ENCODE data around the gene OR4Q3. TPM values are rescaled to one million over a fixed set of nuclear protein-coding genes. Genes with fewer than 3 reads are reported as not detected.
"Not testable (repeated sequence)": the region's sequence is repeated elsewhere in the genome, so short reads cannot be mapped to it uniquely, and the experiment has no call there.

The OR4Q3 gene
- polyA plus RNA-seq = not detected

DNA sequence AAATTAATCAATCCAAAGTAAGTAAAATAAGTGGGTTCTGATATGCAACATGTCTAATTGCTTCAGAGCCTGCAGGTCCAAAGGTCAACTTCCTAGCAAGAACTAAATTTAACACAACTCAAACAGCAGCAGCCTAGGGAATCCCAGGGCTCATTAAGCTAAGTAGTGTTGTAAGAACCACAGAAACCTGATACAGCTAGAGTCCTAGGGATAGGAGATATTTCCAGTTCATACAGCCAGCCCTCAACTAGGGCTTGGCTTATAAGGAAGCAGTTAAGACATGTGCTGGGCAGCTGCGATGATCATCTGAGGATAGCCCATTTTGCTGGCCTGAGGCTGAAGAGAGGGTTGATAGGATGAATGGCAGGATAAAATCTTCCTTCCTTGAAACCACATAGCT lies at the start of gene OR4Q3:
TSS of gene OR4Q3 (plus strand) at position 316 of the 400 bp plus-strand sequence.
- H3K4me1 ChIP-seq (ENCODE audit: control insufficient read depth in 2 of 2, insufficient read depth in 2 of 2, low read length in 1 of 2) = no peaks in the 10 kb centered on the region
- H3K27ac ChIP-seq (ENCODE audit: low read depth in 2 of 2, low read length in 1 of 2) = no peak within 1 kb of the TSS
- H3K36me3 ChIP-seq (ENCODE audit: control insufficient read depth in 2 of 2, insufficient read depth in 2 of 2, low read length in 1 of 2) = no peaks in the 10 kb centered on the region
- 76 to 78% methylated on average over 1 of the region's 1 CpG for WGBS, 2 donors
- H3K4me3 ChIP-seq (ENCODE audit: low read depth in 1 of 2, low read length in 2 of 2) = no peak within 1 kb of the TSS
- H3K27me3 ChIP-seq (ENCODE audit: control insufficient read depth in 1 of 2, insufficient read depth in 2 of 2, low read length in 2 of 2) = no peaks in the 10 kb centered on the region
- H3K9me3 ChIP-seq (ENCODE audit: control insufficient read depth in 2 of 2, insufficient read depth in 1 of 2, low read depth in 1 of 2, low read length in 1 of 2) = peaks cover 0 to 3% of the 10 kb centered on the region in 2 donors

GRCh38 chr14:19729359-19729758 lies 14.0 kb upstream of the OR4Q3 start:
- no peaks in the 10 kb centered on the region for H3K36me3 ChIP-seq (ENCODE audit: control insufficient read depth in 2 of 2, insufficient read depth in 2 of 2, low read length in 1 of 2)
- H3K27ac ChIP-seq (ENCODE audit: low read depth in 2 of 2, low read length in 1 of 2) = no peak overlapping the region
- H3K27me3 ChIP-seq (ENCODE audit: control insufficient read depth in 1 of 2, insufficient read depth in 2 of 2, low read length in 2 of 2) = no peaks in the 10 kb centered on the region
- H3K9me3 ChIP-seq (ENCODE audit: control insufficient read depth in 2 of 2, insufficient read depth in 1 of 2, low read depth in 1 of 2, low read length in 1 of 2) = peaks cover 0 to 5% of the 10 kb centered on the region in 2 donors
- no peaks in the 10 kb centered on the region for H3K4me1 ChIP-seq (ENCODE audit: control insufficient read depth in 2 of 2, insufficient read depth in 2 of 2, low read length in 1 of 2)
- no peak overlapping the region for H3K4me3 ChIP-seq (ENCODE audit: low read depth in 1 of 2, low read length in 2 of 2)

DNA sequence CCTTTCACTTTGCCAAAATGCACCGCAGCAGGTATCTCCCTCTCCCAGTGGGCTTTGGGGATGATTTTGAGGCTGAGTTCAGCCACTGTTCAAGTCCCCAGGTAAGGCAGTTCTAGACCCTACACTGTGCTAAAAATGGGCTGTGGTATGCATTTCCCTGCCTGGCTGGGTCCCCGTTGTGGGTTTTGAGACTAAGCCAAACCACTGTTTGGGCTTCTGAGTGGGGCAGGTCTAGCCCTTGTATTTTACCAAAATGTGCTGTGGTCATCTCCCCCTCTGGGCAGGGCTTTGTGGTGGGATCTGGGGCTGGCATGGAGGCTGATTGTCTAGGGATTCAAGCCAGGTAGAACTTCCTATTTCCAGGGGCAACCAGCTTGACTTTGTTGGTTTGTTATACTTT lies 13.6 kb upstream of the OR4Q3 start:
- WGBS, 2 donors = 64 to 71% methylated on average over 2 of the region's 2 CpGs

GRCh38 chr14:19733893-19734292 lies 9.5 kb upstream of the OR4Q3 start:
- H3K4me3 ChIP-seq (ENCODE audit: low read depth in 1 of 2, low read length in 2 of 2); H3K9me3 ChIP-seq (ENCODE audit: control insufficient read depth in 2 of 2, insufficient read depth in 1 of 2, low read depth in 1 of 2, low read length in 1 of 2); H3K36me3 ChIP-seq (ENCODE audit: control insufficient read depth in 2 of 2, insufficient read depth in 2 of 2, low read length in 1 of 2); H3K27me3 ChIP-seq (ENCODE audit: control insufficient read depth in 1 of 2, insufficient read depth in 2 of 2, low read length in 2 of 2); H3K4me1 ChIP-seq (ENCODE audit: control insufficient read depth in 2 of 2, insufficient read depth in 2 of 2, low read length in 1 of 2); H3K27ac ChIP-seq (ENCODE audit: low read depth in 2 of 2, low read length in 1 of 2): not testable (repeated sequence)
- 67 to 74% methylated on average over 3 of the region's 3 CpGs for WGBS, 2 donors

More for the DNA sequence above, 13.6 kb upstream of the OR4Q3 start:
- Histone ChIP-seq H3K27ac (ENCODE audit: low read depth in 2 of 2, low read length in 1 of 2) (no peak overlapping the region), H3K4me1 (ENCODE audit: control insufficient read depth in 2 of 2, insufficient read depth in 2 of 2, low read length in 1 of 2) (no peaks in the 10 kb centered on the region), H3K4me3 (ENCODE audit: low read depth in 1 of 2, low read length in 2 of 2) (no peak overlapping the region), H3K9me3 (ENCODE audit: control insufficient read depth in 2 of 2, insufficient read depth in 1 of 2, low read depth in 1 of 2, low read length in 1 of 2) (peaks cover 0 to 5% of the 10 kb centered on the region in 2 donors), H3K36me3 (ENCODE audit: control insufficient read depth in 2 of 2, insufficient read depth in 2 of 2, low read length in 1 of 2) (no peaks in the 10 kb centered on the region), H3K27me3 (ENCODE audit: control insufficient read depth in 1 of 2, insufficient read depth in 2 of 2, low read length in 2 of 2) (no peaks in the 10 kb centered on the region)

DNA sequence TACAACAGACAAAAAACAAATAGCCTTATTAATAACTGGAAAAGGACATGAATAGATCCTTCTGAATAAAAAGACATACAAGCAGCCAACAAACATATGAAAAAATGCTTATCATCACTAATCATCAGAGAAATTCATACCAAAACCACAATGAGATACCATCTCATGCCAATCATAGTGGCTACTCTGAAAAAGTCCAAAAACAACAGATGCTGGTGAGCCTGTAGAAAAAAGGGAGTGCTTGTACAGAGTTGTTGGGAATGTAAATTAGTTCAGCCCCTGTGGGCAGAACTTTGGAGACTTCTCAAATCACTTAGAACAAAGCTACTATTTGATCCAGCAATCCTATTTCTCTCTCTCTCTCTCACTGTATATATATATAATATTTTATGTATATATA lies 8.9 kb downstream of the OR4Q3 start:
- H3K36me3 ChIP-seq (ENCODE audit: control insufficient read depth in 2 of 2, insufficient read depth in 2 of 2, low read length in 1 of 2); H3K4me1 ChIP-seq (ENCODE audit: control insufficient read depth in 2 of 2, insufficient read depth in 2 of 2, low read length in 1 of 2); H3K27me3 ChIP-seq (ENCODE audit: control insufficient read depth in 1 of 2, insufficient read depth in 2 of 2, low read length in 2 of 2); H3K4me3 ChIP-seq (ENCODE audit: low read depth in 1 of 2, low read length in 2 of 2); H3K9me3 ChIP-seq (ENCODE audit: control insufficient read depth in 2 of 2, insufficient read depth in 1 of 2, low read depth in 1 of 2, low read length in 1 of 2); H3K27ac ChIP-seq (ENCODE audit: low read depth in 2 of 2, low read length in 1 of 2): not testable (repeated sequence)

DNA sequence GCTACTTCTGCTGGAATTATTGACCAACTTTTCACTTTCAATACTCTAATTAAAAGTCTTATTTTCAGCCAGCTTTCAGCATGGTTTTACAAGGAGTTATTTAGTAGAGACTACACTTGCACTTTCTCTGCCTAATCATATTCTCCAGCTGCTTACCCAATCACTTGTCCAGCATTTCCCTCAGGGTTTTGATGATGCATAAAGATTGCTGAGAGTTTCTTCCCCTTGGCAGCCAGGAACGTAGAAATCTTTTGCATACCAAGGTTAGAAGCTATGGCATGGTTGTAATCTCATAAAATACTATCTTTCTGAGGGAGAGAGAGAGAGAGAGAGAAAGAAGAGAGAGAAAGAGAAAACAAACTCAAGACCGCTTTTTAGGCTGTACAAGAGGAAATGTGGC lies 10.8 kb downstream of the OR4Q3 start:
- Histone ChIP-seq H3K27me3 (ENCODE audit: control insufficient read depth in 1 of 2, insufficient read depth in 2 of 2, low read length in 2 of 2) (no peaks in the 10 kb centered on the region), H3K36me3 (ENCODE audit: control insufficient read depth in 2 of 2, insufficient read depth in 2 of 2, low read length in 1 of 2) (no peaks in the 10 kb centered on the region), H3K4me3 (ENCODE audit: low read depth in 1 of 2, low read length in 2 of 2) (no peak overlapping the region), H3K27ac (ENCODE audit: low read depth in 2 of 2, low read length in 1 of 2) (no peak overlapping the region), H3K4me1 (ENCODE audit: control insufficient read depth in 2 of 2, insufficient read depth in 2 of 2, low read length in 1 of 2) (no peaks in the 10 kb centered on the region), H3K9me3 (ENCODE audit: control insufficient read depth in 2 of 2, insufficient read depth in 1 of 2, low read depth in 1 of 2, low read length in 1 of 2) (no peaks in the 10 kb centered on the region)
- WGBS, 2 donors = 29 to 35% methylated on average over 2 of the region's 2 CpGs

- not testable (repeated sequence) for H3K36me3 ChIP-seq (ENCODE audit: control insufficient read depth in 2 of 2, insufficient read depth in 2 of 2, low read length in 1 of 2); H3K27me3 ChIP-seq (ENCODE audit: control insufficient read depth in 1 of 2, insufficient read depth in 2 of 2, low read length in 2 of 2); H3K27ac ChIP-seq (ENCODE audit: low read depth in 2 of 2, low read length in 1 of 2); H3K4me3 ChIP-seq (ENCODE audit: low read depth in 1 of 2, low read length in 2 of 2); H3K4me1 ChIP-seq (ENCODE audit: control insufficient read depth in 2 of 2, insufficient read depth in 2 of 2, low read length in 1 of 2); H3K9me3 ChIP-seq (ENCODE audit: control insufficient read depth in 2 of 2, insufficient read depth in 1 of 2, low read depth in 1 of 2, low read length in 1 of 2)
- WGBS, 2 donors = 37 to 52% methylated on average over 3 of the region's 3 CpGs
These were observed 28.1 kb downstream of the OR4Q3 start for GRCh38 chr14:19771491-19771890.

DNA sequence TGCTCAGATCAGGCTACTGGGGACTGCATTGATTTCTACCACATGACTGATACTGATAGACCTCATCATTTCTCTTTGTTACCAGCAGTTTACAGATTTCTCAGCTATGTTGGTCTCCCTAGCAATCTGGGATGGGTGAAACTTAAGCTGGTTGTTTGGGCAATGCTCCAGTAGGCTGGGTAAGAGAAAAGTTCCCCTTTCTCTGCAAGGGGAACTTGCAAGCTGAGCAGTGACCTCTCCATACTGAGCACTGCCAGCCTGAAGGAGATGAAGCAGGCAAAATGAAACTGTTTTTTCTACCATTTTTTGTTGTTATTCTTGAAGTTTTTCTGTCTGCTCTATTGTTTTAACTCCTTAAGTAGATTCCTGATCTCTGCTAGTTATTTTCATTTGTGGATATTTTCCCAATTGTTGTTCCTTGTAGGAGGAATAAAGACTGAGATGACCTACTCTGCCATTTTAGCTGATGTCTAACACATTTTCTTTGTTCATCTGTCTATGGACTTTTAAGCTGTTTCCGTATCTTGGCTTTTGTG lies 28.6 kb downstream of the OR4Q3 start:
- Histone ChIP-seq H3K4me3 (ENCODE audit: low read depth in 1 of 2, low read length in 2 of 2) (no peak overlapping the region), H3K27ac (ENCODE audit: low read depth in 2 of 2, low read length in 1 of 2) (no peak overlapping the region), H3K36me3 (ENCODE audit: control insufficient read depth in 2 of 2, insufficient read depth in 2 of 2, low read length in 1 of 2) (no peaks in the 10 kb centered on the region), H3K9me3 (ENCODE audit: control insufficient read depth in 2 of 2, insufficient read depth in 1 of 2, low read depth in 1 of 2, low read length in 1 of 2) (peaks cover 4 to 8% of the 10 kb centered on the region in 2 donors), H3K27me3 (ENCODE audit: control insufficient read depth in 1 of 2, insufficient read depth in 2 of 2, low read length in 2 of 2) (no peaks in the 10 kb centered on the region), H3K4me1 (ENCODE audit: control insufficient read depth in 2 of 2, insufficient read depth in 2 of 2, low read length in 1 of 2) (no peaks in the 10 kb centered on the region)
- WGBS, 2 donors = 90 to 93% methylated on average over 1 of the region's 1 CpG

DNA sequence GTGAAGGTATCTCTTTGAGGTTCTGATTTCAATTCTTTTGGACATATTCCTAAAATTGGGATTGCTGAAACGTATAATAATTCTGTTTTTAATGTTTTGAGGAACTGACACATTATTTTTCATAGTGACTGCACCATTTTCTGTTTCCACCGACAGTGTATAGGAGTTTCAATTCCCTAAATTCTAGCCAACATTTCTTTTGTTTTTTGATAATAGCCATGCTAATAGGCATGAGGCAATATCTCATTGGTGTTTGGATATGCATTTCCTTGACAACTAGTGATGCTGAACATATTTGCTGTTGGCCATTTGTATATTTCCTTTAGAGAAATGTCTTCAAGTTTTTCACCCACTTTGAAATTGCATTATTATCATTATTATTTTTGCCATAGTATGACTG lies 29.1 kb downstream of the OR4Q3 start:
- not testable (repeated sequence) for H3K27ac ChIP-seq (ENCODE audit: low read depth in 2 of 2, low read length in 1 of 2); H3K4me3 ChIP-seq (ENCODE audit: low read depth in 1 of 2, low read length in 2 of 2); H3K4me1 ChIP-seq (ENCODE audit: control insufficient read depth in 2 of 2, insufficient read depth in 2 of 2, low read length in 1 of 2); H3K27me3 ChIP-seq (ENCODE audit: control insufficient read depth in 1 of 2, insufficient read depth in 2 of 2, low read length in 2 of 2); H3K36me3 ChIP-seq (ENCODE audit: control insufficient read depth in 2 of 2, insufficient read depth in 2 of 2, low read length in 1 of 2); H3K9me3 ChIP-seq (ENCODE audit: control insufficient read depth in 2 of 2, insufficient read depth in 1 of 2, low read depth in 1 of 2, low read length in 1 of 2)
- WGBS, 2 donors = 47% methylated on average over 2 of the region's 2 CpGs

GRCh38 chr14:19773204-19773603 lies 29.8 kb downstream of the OR4Q3 start, which contains the start of gene OR4M1:
TSS of gene OR4M1 (plus strand) at chr14:19773504. CDS start at chr14:19780323, 6,819 bp downstream.
- H3K4me3 ChIP-seq (ENCODE audit: low read depth in 1 of 2, low read length in 2 of 2) = not testable (repeated sequence)
- WGBS, 2 donors = 5 to 7% methylated on average over 1 of the region's 1 CpG

More at GRCh38 chr14:19773204-19773603, 29.8 kb downstream of the OR4Q3 start, which contains the start of gene OR4M1:
- H3K9me3 ChIP-seq (ENCODE audit: control insufficient read depth in 2 of 2, insufficient read depth in 1 of 2, low read depth in 1 of 2, low read length in 1 of 2); H3K4me1 ChIP-seq (ENCODE audit: control insufficient read depth in 2 of 2, insufficient read depth in 2 of 2, low read length in 1 of 2); H3K27ac ChIP-seq (ENCODE audit: low read depth in 2 of 2, low read length in 1 of 2); H3K27me3 ChIP-seq (ENCODE audit: control insufficient read depth in 1 of 2, insufficient read depth in 2 of 2, low read length in 2 of 2); H3K36me3 ChIP-seq (ENCODE audit: control insufficient read depth in 2 of 2, insufficient read depth in 2 of 2, low read length in 1 of 2): not testable (repeated sequence)

All from esophagus (tissue), 2 donors.